GM10266 (cell line): ENCODE data around the gene EML4.

Experiments used
- DNase-seq: peaks from one replicate; pipeline ENCODE4 v3.0.0; 2012; ENCODE audit errors: extremely low spot score
- CTCF ChIP-seq: IDR thresholded peaks from 2 replicates; pipeline ENCODE4 v1.5.1; 2012; ENCODE audit warnings: mild to moderate bottlenecking, low read depth; ENCODE audit not compliant: control insufficient read depth, insufficient read depth; ENCODE audit errors: missing control alignments

EML4 gene

GRCh38 chr2:42382144-42382543 lies 213.0 kb downstream of the EML4 start:
- no peak for DNase-seq
- TF ChIP-seq CTCF = no peak
